ENCODE results near the gene MBTD1. TPM values are rescaled to one million over a fixed set of nuclear protein-coding genes. Genes with fewer than 3 reads are reported as not detected.

Gene MBTD1
- total and polyA plus RNA-seq, 10 of the 15 experiments (the other 5 are each of a cell fraction or from before 2014, with no cell fraction given) = 1.3 to 16.7 (median 9.5) TPM

GRCh38 chr17:51155416-51155815 is 104.4 kb downstream of the MBTD1 start:
- ChIA-PET POLR2A (interaction anchor here (0.6 to 0.8 kb wide), 3 partner anchors 7 to 425 kb away, joined by 3 read pairs; no protein-coding TSS in a partner anchor), SMC1A (ENCODE audit: uncharacterized antibody, unreplicated experiment) (interaction anchor here (0.8 to 1.1 kb wide), 3 partner anchors 8 to 47 kb away, joined by 3 to 4 read pairs (median 3); partner anchors contain the start of gene NME2), CTCF (interaction anchor here (1.0 to 4.0 kb wide), 6 partner anchors 8 to 377 kb away, joined by 3 to 35 read pairs (median 8); partner anchors contain the start of gene NME2), RAD21 (ENCODE audit: unreplicated experiment) (interaction anchor here (1.2 to 1.3 kb wide), 2 partner anchors 10 to 155 kb away, joined by 4 read pairs; partner anchors contain the start of gene NME2)
- Histone ChIP-seq H3K36me3 (ENCODE audit: control insufficient read depth in 2 of 2, insufficient read depth in 2 of 2, low read length in 1 of 2) (peaks cover 13 to 30% of the 10 kb centered on the region in 2 experiments), H3K27me3 (replicated peaks in 1 of 2; ENCODE audit: control insufficient read depth in 2 of 2, insufficient read depth in 2 of 2, low read length in 1 of 2) (no peaks in the 10 kb centered on the region), H3K4me1 (ENCODE audit: control insufficient read depth, insufficient read depth, low read length) (peaks cover 7% of the 10 kb centered on the region), H3K4me2 (ENCODE audit: control insufficient read depth, insufficient read depth) (peak overlapping the region; percentile 86), H2AFZ (ENCODE audit: control insufficient read depth, low read depth, low read length) (no peak overlapping the region), H3K9ac (ENCODE audit: control insufficient read depth, insufficient read depth, low read length) (no peak overlapping the region), H3K4me3 (peak overlapping the region; percentile 90; the same call in 1 of the 2 replicates), H3K27ac (ENCODE audit: control insufficient read depth, insufficient read depth) (no peak overlapping the region), H3K79me2 (ENCODE audit: control insufficient read depth, insufficient read depth, low read length) (peaks cover 49% of the 10 kb centered on the region), H3K9me3 (replicated peaks; ENCODE audit: control insufficient read depth, insufficient read depth, low read length) (no peaks in the 10 kb centered on the region), H4K20me1 (ENCODE audit: control insufficient read depth, insufficient read depth) (no peaks in the 10 kb centered on the region)
- DNase-seq (ENCODE audit: low read depth, low spot score) (no peak), ATAC-seq (no peak), FAIRE-seq (no peak)
- TF ChIP-seq POLR2AphosphoS5 (IDR thresholded peaks at IDR 0.05; ENCODE audit: low read length) = 0 out of 2 replicates have a peak, but pooled peaks have one; percentile 25
- TF ChIP-seq LARP7 (IDR thresholded peaks at IDR 0.05) = no peak
- intact Hi-C loops (cut with micrococcal nuclease; ENCODE audit: unreplicated experiment) (no loop called here), in situ Hi-C loops (cut with MboI) (no loop called here)
- no TSS peak for BruUV-seq (replicated peaks)
- WGBS (ENCODE audit: insufficient coverage, insufficient replicate concordance, low lambda C conversion rate, missing lambda C conversion rate) = 94% methylated on average over 8 of the region's 8 CpGs

GRCh38 chr17:51154176-51154575 is 105.7 kb downstream of the MBTD1 start:
- H3K36me3 ChIP-seq (ENCODE audit: control insufficient read depth in 2 of 2, insufficient read depth in 2 of 2, low read length in 1 of 2) = peaks cover 5 to 22% of the 10 kb centered on the region in 2 experiments
- WGBS (ENCODE audit: insufficient coverage, insufficient replicate concordance, low lambda C conversion rate, missing lambda C conversion rate) = 0% methylated on average over 6 of the region's 6 CpGs
- DNase-seq (ENCODE audit: low read depth, low spot score) = no peak
- RAD21 ChIA-PET (ENCODE audit: unreplicated experiment) = interaction anchor here (0.9 to 1.6 kb wide), 6 partner anchors 12 to 287 kb away, joined by 3 to 17 read pairs (median 4); partner anchors contain the start of gene NME2
- H3K79me2 ChIP-seq (ENCODE audit: control insufficient read depth, insufficient read depth, low read length) = peaks cover 49% of the 10 kb centered on the region
- peak overlapping the region; percentile 98 for H2AFZ ChIP-seq (ENCODE audit: control insufficient read depth, low read depth, low read length)
- H3K4me2 ChIP-seq (ENCODE audit: control insufficient read depth, insufficient read depth) = peak overlapping the region; percentile 86
- H3K9me3 ChIP-seq (replicated peaks; ENCODE audit: control insufficient read depth, insufficient read depth, low read length) = no peaks in the 10 kb centered on the region
- H3K27ac ChIP-seq (ENCODE audit: control insufficient read depth, insufficient read depth) = peak overlapping the region; percentile 84
- ATAC-seq = peak; percentile 43
- POLR2A ChIA-PET = interaction anchor here (0.6 to 1.6 kb wide), 3 partner anchors 33 to 155 kb away, joined by 3 to 15 read pairs (median 5); partner anchors contain the start of gene SPAG9
- CTCF ChIA-PET = interaction anchor here (0.5 to 4.6 kb wide), 10 partner anchors 10 to 379 kb away, joined by 3 to 103 read pairs (median 10); partner anchors contain the start of gene NME2
- H3K27me3 ChIP-seq (replicated peaks in 1 of 2; ENCODE audit: control insufficient read depth in 2 of 2, insufficient read depth in 2 of 2, low read length in 1 of 2) = no peaks in the 10 kb centered on the region
- intact Hi-C loops (cut with micrococcal nuclease; ENCODE audit: unreplicated experiment) (no loop called here), in situ Hi-C loops (cut with MboI) (loop anchor here (5.0 kb wide), 2 partner anchors 152 to 287 kb away; partner anchors contain the start of gene TOB1)
- H4K20me1 ChIP-seq (ENCODE audit: control insufficient read depth, insufficient read depth) = no peaks in the 10 kb centered on the region
- TF ChIP-seq TCF7 (IDR thresholded peaks at IDR 0.05; ENCODE audit: borderline replicate concordance) = no peak
- no peak for TF ChIP-seq HDAC2 (IDR thresholded peaks at IDR 0.05)
- TF ChIP-seq WRNIP1 (IDR thresholded peaks at IDR 0.05; ENCODE audit: borderline replicate concordance, low read depth, low read length) = 0 out of 2 replicates have a peak, but pooled peaks have one; percentile 9
- TSS peak; percentile 66 for BruUV-seq (replicated peaks)
- SMC1A ChIA-PET (ENCODE audit: uncharacterized antibody, unreplicated experiment) = interaction anchor here (0.8 to 1.3 kb wide), 4 partner anchors 9 to 103 kb away, joined by 3 to 6 read pairs (median 4); no protein-coding TSS in a partner anchor
- H3K9ac ChIP-seq (ENCODE audit: control insufficient read depth, insufficient read depth, low read length) = peak overlapping the region; percentile 86
- peak; percentile 38 for FAIRE-seq
- peak overlapping the region; percentile 90 for H3K4me3 ChIP-seq
- peaks cover 7% of the 10 kb centered on the region for H3K4me1 ChIP-seq (ENCODE audit: control insufficient read depth, insufficient read depth, low read length)

Measured in GM12878 (cell line).